HEK293T (cell line): ENCODE results near the gene GOLT1A.

ENCODE experiments used
- CTCF ChIA-PET: fragments of 350-600 bp; formaldehyde crosslinking; extraction: SDS; loops from one replicate; lab custom pipeline; 2021; ENCODE audit warnings: antibody characterized with exemption, inconsistent platforms; lab: Yijun Ruan, JAX
- POLR2A ChIA-PET: fragments of 350-600 bp; formaldehyde crosslinking; extraction: SDS; loops from one replicate; lab custom pipeline; 2020; ENCODE audit warnings: antibody characterized with exemption, inconsistent platforms; lab: Yijun Ruan, JAX
- DNase-seq: peaks from one replicate; pipeline ENCODE4 v3.0.0; 2012; ENCODE audit warnings: mixed read lengths; ENCODE audit errors: extremely low spot score
- ARNT ChIP-seq: fragments of 450-650 bp; IDR thresholded peaks from 2 replicates; pipeline ENCODE4 v1.6.1; 2017; ENCODE audit warnings: mild to moderate bottlenecking
- BHLHE40 ChIP-seq: fragments of 450-650 bp; IDR thresholded peaks from 2 replicates; pipeline ENCODE4 v1.6.1; 2016; ENCODE audit warnings: mild to moderate bottlenecking, moderate library complexity, borderline replicate concordance
- CTBP1 ChIP-seq: fragments of 450-650 bp; IDR thresholded peaks from 2 replicates; pipeline ENCODE4 v1.6.1; 2016; ENCODE audit warnings: borderline replicate concordance
- ELF4 ChIP-seq: fragments of 450-650 bp; IDR thresholded peaks from 2 replicates; pipeline ENCODE4 v1.6.1; 2017; ENCODE audit warnings: antibody characterized with exemption
- FOXA1 ChIP-seq: fragments of 450-650 bp; IDR thresholded peaks from 2 replicates; pipeline ENCODE4 v1.6.1; 2016; ENCODE audit warnings: mild to moderate bottlenecking
- FOXK2 ChIP-seq: fragments of 450-650 bp; IDR thresholded peaks from 2 replicates; pipeline ENCODE4 v1.6.1; 2016; ENCODE audit warnings: mild to moderate bottlenecking
- FOXM1 ChIP-seq: fragments of 450-650 bp; IDR thresholded peaks from 2 replicates; pipeline ENCODE4 v1.6.1; 2017; ENCODE audit warnings: mild to moderate bottlenecking, borderline replicate concordance
- HDGF ChIP-seq: fragments of 450-650 bp; IDR thresholded peaks from 2 replicates; pipeline ENCODE4 v1.6.1; 2017; ENCODE audit warnings: antibody characterized with exemption, borderline replicate concordance
- L3MBTL2 ChIP-seq: fragments of 450-650 bp; conservative IDR thresholded peaks from 2 replicates; pipeline ENCODE4 v1.6.1; 2016; ENCODE audit warnings: mild to moderate bottlenecking
- LEF1 ChIP-seq: fragments of 450-650 bp; IDR thresholded peaks from 2 replicates; pipeline ENCODE4 v1.6.1; 2017; ENCODE audit warnings: mild to moderate bottlenecking, borderline replicate concordance
- NFRKB ChIP-seq: fragments of 450-650 bp; IDR thresholded peaks from 2 replicates; pipeline ENCODE4 v1.6.1; 2016; ENCODE audit warnings: mild to moderate bottlenecking, moderate library complexity
- SP1 ChIP-seq: fragments of 450-650 bp; IDR thresholded peaks from 2 replicates; pipeline ENCODE4 v1.6.1; 2017
- SUZ12 ChIP-seq: fragments of 450-650 bp; IDR thresholded peaks from 2 replicates; pipeline ENCODE4 v1.6.1; 2016; ENCODE audit warnings: mild to moderate bottlenecking
- TARDBP ChIP-seq: fragments of 450-650 bp; IDR thresholded peaks from 2 replicates; pipeline ENCODE4 v1.6.1; 2016
- ZNF384 ChIP-seq: fragments of 450-650 bp; IDR thresholded peaks from 2 replicates; pipeline ENCODE4 v1.6.1; 2016
- TF ChIP-seq, protein P1 (sequence below): fragments of 450-650 bp; IDR thresholded peaks from 2 replicates; pipeline ENCODE4 v1.6.1; 2016

GOLT1A gene

DNA sequence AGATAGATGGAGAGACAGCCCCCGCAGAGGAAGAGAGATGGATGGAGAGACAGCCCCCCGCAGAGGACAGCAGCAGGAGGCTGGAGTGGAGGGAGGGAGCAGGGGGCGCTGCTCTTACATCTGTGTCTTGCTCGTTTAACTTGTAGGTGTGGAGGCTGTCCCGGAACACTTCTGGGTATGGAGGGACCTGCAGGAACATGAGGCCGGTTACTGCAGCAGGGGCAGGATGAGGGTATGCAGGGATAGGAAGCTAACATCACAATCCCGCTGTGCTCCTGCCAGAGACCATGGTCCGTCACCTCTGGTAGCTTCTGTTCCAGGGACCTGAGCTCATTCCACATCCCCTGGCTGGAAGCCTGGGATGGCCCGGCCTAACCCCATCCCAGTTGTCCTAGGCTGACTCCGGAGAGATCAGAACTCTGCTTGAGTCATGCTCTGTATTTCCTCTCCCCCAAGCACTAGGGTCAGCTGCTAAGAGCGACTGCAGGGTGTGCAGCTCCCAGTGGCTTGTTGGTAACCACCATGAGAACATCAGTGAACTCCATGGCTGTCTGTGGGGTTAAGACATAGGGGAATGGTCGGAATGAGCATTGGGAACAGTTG, 36.7 kb upstream of the GOLT1A start:
- ChIA-PET POLR2A (no interaction called here), CTCF (no interaction called here)
- DNase-seq = no peak
- TF ChIP-seq, protein P1, sequence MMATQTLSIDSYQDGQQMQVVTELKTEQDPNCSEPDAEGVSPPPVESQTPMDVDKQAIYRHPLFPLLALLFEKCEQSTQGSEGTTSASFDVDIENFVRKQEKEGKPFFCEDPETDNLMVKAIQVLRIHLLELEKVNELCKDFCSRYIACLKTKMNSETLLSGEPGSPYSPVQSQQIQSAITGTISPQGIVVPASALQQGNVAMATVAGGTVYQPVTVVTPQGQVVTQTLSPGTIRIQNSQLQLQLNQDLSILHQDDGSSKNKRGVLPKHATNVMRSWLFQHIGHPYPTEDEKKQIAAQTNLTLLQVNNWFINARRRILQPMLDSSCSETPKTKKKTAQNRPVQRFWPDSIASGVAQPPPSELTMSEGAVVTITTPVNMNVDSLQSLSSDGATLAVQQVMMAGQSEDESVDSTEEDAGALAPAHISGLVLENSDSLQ = no peak
- no peak for TF ChIP-seq FOXK2
- TF ChIP-seq L3MBTL2 = no peak
- TF ChIP-seq TARDBP = no peak
- TF ChIP-seq HDGF = no peak
- TF ChIP-seq ARNT = no peak
- TF ChIP-seq FOXM1 = no peak

DNA sequence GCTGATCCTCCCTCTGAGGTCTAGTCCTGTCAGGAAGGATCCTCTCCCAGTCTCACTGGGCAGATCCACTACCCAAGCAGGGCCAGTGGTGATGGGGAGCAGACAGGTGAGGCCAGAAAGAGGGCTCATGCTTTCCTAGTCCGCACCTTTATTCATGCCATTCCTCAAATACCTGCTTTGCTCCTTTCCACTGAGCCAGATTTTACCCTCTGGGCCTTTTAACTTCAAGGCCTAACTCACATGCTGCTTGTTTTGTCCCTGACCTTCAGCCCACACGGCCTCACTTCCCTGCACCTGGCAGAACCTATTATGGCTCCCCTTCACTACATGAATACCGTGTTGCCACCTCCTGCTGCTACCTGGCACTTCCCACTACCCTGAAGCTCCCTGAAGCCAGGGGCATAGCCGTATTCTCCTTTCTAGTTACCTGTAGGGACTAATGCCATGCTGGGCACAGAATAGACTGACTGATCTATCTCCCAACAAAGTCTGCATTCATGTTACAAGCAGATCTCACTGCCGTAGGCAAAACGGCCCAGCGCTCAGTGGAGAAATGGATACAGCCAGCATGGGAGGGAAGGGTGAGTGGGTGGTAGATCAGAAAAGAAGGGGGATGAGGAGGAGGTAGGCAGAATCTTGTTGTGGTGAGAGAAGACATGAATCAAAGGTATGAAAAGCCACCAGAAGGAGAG, 36.1 kb upstream of the GOLT1A start:
- CTCF ChIA-PET = no interaction called here
- TF ChIP-seq NFRKB = no peak
- no peak for TF ChIP-seq TARDBP
- TF ChIP-seq FOXM1 = no peak
- TF ChIP-seq, protein P1 = no peak
- no peak for TF ChIP-seq ELF4
- TF ChIP-seq ZNF384 = no peak
- no peak for TF ChIP-seq SUZ12
- no peak for DNase-seq
- POLR2A ChIA-PET = no interaction called here

DNA sequence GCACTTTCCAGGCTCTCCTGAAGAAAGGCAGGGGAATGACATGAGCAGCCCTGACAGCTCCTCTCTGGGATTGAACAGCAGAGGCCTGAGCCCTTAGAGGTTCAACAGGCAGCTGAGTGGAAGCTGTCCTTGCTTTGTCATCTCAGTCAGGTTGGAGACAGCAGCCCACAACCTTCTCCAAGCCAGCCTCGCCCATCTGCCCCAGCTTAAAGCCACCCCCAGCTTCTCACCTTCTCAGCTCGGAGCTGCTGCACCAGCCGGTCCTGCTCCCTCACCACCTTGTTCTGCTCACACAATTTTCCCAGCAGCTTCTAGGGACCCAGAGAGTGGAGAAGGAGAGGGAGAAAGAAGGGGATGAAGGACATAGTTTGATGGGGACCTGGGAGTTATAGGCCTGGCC, 35.2 kb upstream of the GOLT1A start:
- DNase-seq = no peak
- TF ChIP-seq BHLHE40 (no peak), SUZ12 (no peak), HDGF (no peak), LEF1 (no peak), FOXK2 (no peak), FOXM1 (no peak), FOXA1 (no peak), CTBP1 (no peak), TARDBP (no peak), NFRKB (no peak), ELF4 (no peak), ARNT (no peak)
- TF ChIP-seq, protein P1 = no peak
- CTCF ChIA-PET = interaction anchor here (1.9 kb wide), 1 partner anchor 10 kb away, joined by 5 read pairs; no protein-coding TSS in a partner anchor
- POLR2A ChIA-PET = no interaction called here

DNA sequence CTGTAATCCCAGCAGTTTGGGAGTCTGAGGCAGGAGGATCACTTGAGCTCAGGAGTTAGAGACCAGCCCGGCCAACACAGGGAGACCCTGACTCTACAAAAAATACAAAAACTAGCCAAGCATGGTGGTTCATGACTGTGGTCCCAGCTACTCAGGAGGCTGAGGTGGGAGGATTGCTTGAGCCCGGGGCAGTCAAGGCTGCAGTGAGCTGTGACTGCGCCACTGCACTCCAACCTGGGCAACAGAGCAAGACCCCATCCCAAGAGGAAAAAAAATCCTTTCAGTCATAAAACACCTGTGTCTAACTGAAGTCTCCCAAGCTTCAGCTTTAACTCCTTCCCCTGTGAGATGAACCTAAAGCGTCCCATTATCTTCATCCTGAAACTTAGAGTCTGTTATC, 33.1 kb upstream of the GOLT1A start:
- CTCF ChIA-PET = interaction anchor here (0.6 to 1.9 kb wide), 2 partner anchors 12 to 377 kb away, joined by 3 to 5 read pairs; no protein-coding TSS in a partner anchor
- POLR2A ChIA-PET = no interaction called here
- TF ChIP-seq ELF4 (no peak), SUZ12 (no peak), BHLHE40 (no peak), FOXM1 (no peak), TARDBP (no peak), NFRKB (no peak), SP1 (no peak), HDGF (no peak), CTBP1 (no peak), ARNT (no peak), FOXK2 (no peak), ZNF384 (no peak), LEF1 (no peak)
- TF ChIP-seq, protein P1 = no peak
- DNase-seq = no peak

DNA sequence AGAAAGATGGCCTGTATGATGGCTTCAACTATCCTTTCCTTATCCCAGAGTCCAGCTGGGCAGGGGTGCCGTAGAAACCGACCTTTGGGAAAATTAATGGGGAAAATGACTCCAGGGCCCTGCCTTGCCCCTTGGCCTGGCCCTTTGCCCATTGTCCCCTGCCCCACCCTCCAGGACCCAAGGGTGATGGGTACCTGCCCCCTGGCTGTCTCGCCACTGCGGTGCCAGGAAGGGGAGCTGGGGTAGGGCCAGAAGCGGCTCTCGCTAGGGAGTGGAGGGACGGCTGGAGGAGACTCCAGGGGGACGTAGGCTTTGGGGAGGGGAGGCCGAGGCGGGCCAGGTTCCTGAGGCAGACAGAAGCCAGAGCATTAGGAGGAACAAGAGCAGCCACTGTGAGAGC, 29.1 kb upstream of the GOLT1A start:
- no peak for TF ChIP-seq ELF4
- no peak for TF ChIP-seq NFRKB
- TF ChIP-seq ZNF384 = no peak
- TF ChIP-seq FOXM1 = no peak
- TF ChIP-seq CTBP1 = no peak
- TF ChIP-seq, protein P1 = no peak
- CTCF ChIA-PET = no interaction called here
- POLR2A ChIA-PET = no interaction called here
- DNase-seq = no peak
